GM21515 (cell line): ENCODE measurements around the gene C1orf35.

Experiments
- ATAC-seq: cut with Tn5 transposase; IDR thresholded peaks from one replicate; pipeline ENCODE4 v1.9.1; 2021; ENCODE audit not compliant: unreplicated experiment

C1orf35 gene

GRCh38 chr1:228102791-228103620, at the start of gene C1orf35:
TSS of gene C1orf35 (minus strand) at chr1:228103325. CDS start at chr1:228103227, 98 bp downstream.
- ATAC-seq = peak; percentile 68

- ATAC-seq = no peak
Measured at GRCh38 chr1:228152918-228153258, 49.8 kb upstream of the C1orf35 start.

- no peak for ATAC-seq
Measured at GRCh38 chr1:228152097-228152917, 49.2 kb upstream of the C1orf35 start.

- ATAC-seq = no peak
Measured at GRCh38 chr1:228151180-228151925, 48.2 kb upstream of the C1orf35 start.

GRCh38 chr1:228150461-228151179, 47.5 kb upstream of the C1orf35 start:
- no peak for ATAC-seq

GRCh38 chr1:228150120-228150460, 47.0 kb upstream of the C1orf35 start:
- no peak for ATAC-seq

GRCh38 chr1:228149406-228150119, 46.4 kb upstream of the C1orf35 start, which contains the start of gene GJC2:
TSS of gene GJC2 (plus strand) at chr1:228149930. CDS start at chr1:228157759, 7,829 bp downstream.
- ATAC-seq = no peak

- no peak for ATAC-seq
Measured at GRCh38 chr1:228148935-228149405, 45.8 kb upstream of the C1orf35 start.

- ATAC-seq = no peak
Measured at GRCh38 chr1:228148196-228148861, 45.2 kb upstream of the C1orf35 start.

GRCh38 chr1:228147768-228148167, 44.6 kb upstream of the C1orf35 start:
- ATAC-seq = no peak

- no peak for ATAC-seq
Measured at GRCh38 chr1:228147151-228147693, 44.1 kb upstream of the C1orf35 start.

GRCh38 chr1:228146417-228147150, 43.5 kb upstream of the C1orf35 start:
- no peak for ATAC-seq

GRCh38 chr1:228145463-228146416, 42.6 kb upstream of the C1orf35 start:
- no peak for ATAC-seq

GRCh38 chr1:228144993-228145343, 41.8 kb upstream of the C1orf35 start:
- no peak for ATAC-seq

- no peak for ATAC-seq
Measured at GRCh38 chr1:228144193-228144992, 41.3 kb upstream of the C1orf35 start.

GRCh38 chr1:228143480-228144192, 40.5 kb upstream of the C1orf35 start:
- no peak for ATAC-seq
